ENCODE results near the gene KIF26B. TPM values are rescaled to one million over a fixed set of nuclear protein-coding genes. Genes with fewer than 3 reads are reported as not detected.

Gene KIF26B
- polyA plus RNA-seq, 2 of the 4 experiments (the other 2 are of a cell fraction): 0.01 to 0.04 TPM

DNA sequence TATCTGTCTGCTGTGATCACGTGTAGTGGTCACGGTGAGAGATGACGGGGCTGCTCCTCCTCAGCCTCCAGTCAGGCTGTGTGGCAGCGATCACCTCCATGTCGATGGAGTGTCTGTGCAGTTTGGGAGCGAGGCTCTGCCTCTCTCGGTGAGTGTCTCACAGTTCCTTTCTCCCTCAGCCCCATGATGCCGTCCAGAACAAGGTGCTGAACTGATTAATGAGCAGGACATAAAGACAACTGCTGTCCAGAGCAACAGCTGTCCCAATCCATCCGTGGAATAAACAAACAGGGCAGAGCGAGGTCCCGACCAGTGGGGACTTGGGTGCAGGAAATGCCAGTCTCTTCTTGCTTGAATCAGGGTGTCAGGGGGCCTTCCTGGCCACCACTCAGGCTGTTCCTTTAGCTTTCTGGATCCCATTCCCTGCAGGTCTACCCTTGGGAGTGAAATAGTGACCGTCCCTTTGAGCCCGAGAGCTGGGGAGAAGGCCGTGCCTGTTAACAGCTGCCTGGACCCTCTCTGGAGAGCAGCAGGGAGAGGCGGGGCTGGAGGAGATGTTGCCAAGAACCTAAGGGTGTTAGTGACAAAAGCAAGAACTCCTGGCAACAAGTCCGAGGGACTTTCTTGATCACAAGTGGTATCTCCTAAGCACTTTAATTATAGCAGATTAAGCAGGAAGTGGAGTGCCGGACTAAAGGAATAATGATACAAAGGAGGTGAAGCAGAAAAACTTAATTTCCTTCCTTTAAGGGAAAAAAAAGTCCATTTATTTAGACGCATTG lies 443.9 kb downstream of the KIF26B start:
- 60% methylated on average over 17 of the region's 18 CpGs for WGBS (ENCODE audit: missing lambda C conversion rate)
- no peaks in the 10 kb centered on the region for H3K9me3 ChIP-seq
- POLR2A ChIA-PET: no interaction called here
- ATAC-seq (no peak), FAIRE-seq (no peak), DNase-seq (ENCODE audit: low read depth in 1 of 2, low spot score in 1 of 2) (no peak)
- H3K27ac ChIP-seq: no peak overlapping the region
- CTCF ChIA-PET: interaction anchor here (0.6 to 0.8 kb wide), 2 partner anchors 13 to 158 kb away, joined by 3 read pairs; no protein-coding TSS in a partner anchor
- TF ChIP-seq JUN (IDR thresholded peaks at IDR 0.05): no peak
- TF ChIP-seq FOSL2 (IDR thresholded peaks at IDR 0.05): no peak
- TF ChIP-seq FOSL2 (CRISPR knock-in tag; IDR thresholded peaks at IDR 0.05): no peak
- TF ChIP-seq JUNB (IDR thresholded peaks at IDR 0.05): no peak
- TF ChIP-seq ZSCAN20 (CRISPR knock-in tag; IDR thresholded peaks at IDR 0.05): no peak
- TF ChIP-seq HOXB13 (CRISPR knock-in tag; IDR thresholded peaks at IDR 0.05; ENCODE audit: low read depth): no peak
- TF ChIP-seq HOXA7 (CRISPR knock-in tag; IDR thresholded peaks at IDR 0.05): no peak
- TF ChIP-seq EHF (CRISPR knock-in tag; IDR thresholded peaks at IDR 0.05): no peak
- TF ChIP-seq, protein P1, sequence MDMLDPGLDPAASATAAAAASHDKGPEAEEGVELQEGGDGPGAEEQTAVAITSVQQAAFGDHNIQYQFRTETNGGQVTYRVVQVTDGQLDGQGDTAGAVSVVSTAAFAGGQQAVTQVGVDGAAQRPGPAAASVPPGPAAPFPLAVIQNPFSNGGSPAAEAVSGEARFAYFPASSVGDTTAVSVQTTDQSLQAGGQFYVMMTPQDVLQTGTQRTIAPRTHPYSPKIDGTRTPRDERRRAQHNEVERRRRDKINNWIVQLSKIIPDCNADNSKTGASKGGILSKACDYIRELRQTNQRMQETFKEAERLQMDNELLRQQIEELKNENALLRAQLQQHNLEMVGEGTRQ (IDR thresholded peaks at IDR 0.05): no peak
- no peak for TF ChIP-seq EP300 (IDR thresholded peaks at IDR 0.05)
- TF ChIP-seq POLR2AphosphoS2 (conservative IDR thresholded peaks at IDR 0.05; ENCODE audit: low read length): no peak
- TF ChIP-seq MAZ (IDR thresholded peaks at IDR 0.05; ENCODE audit: borderline replicate concordance, low read depth, low read length): no peak
- TF ChIP-seq, protein P2, sequence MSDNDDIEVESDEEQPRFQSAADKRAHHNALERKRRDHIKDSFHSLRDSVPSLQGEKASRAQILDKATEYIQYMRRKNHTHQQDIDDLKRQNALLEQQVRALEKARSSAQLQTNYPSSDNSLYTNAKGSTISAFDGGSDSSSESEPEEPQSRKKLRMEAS (IDR thresholded peaks at IDR 0.05): no peak
- TF ChIP-seq POLR2A (IDR thresholded peaks at IDR 0.05; ENCODE audit: low read length): no peak
- no peak for TF ChIP-seq TFCP2L1 (CRISPR knock-in tag; IDR thresholded peaks at IDR 0.05)
- no peak overlapping the region for H3K4me3 ChIP-seq
- no peak overlapping the region for H3K4me2 ChIP-seq
- no peaks in the 10 kb centered on the region for H3K4me1 ChIP-seq

DNA sequence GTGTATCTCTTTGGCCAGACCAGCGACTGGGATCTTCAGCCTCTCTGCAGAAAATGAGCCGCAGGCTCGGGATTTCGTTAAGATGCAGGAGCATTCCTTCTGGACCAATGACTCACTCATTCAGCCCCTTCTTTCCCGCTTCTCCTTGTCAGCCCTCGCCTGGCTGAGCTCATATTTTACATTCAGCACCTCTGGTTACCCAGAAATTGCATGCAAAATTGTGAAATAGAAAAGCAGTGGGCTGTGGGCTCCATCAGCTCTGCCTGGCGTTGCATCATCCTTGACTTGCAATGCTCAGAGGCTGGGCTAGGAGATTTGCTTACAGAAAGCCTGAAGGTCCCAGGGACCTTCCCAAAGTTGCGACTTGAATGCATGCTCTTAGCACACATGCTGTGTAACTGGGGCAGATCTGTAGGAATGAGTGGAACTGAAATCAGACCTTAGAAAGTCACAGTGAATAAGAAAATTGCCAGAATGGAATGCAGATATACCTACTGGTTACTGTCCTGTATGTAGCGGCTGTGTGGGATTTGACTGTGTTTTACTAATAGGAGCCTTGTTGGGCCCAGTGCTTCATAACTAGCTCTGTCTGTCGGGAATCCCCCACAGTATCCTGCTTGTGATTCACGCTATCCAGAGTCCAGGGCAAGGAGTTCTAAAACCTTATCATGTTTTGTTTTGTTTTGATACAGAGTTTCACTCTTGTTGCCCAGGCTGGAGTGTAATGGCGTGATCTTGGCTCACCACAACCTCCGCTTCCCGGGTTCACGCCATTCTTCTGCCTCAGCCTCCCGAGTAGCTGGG lies 444.8 kb downstream of the KIF26B start:
- FAIRE-seq (no peak), DNase-seq (ENCODE audit: low read depth in 1 of 2, low spot score in 1 of 2) (no peak), ATAC-seq (no peak)
- 53% methylated on average over 16 of the region's 16 CpGs for WGBS (ENCODE audit: missing lambda C conversion rate)
- no peaks in the 10 kb centered on the region for H3K4me1 ChIP-seq
- TF ChIP-seq, protein P3, sequence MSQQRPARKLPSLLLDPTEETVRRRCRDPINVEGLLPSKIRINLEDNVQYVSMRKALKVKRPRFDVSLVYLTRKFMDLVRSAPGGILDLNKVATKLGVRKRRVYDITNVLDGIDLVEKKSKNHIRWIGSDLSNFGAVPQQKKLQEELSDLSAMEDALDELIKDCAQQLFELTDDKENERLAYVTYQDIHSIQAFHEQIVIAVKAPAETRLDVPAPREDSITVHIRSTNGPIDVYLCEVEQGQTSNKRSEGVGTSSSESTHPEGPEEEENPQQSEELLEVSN (IDR thresholded peaks at IDR 0.05; ENCODE audit: borderline replicate concordance, low read depth): no peak
- TF ChIP-seq NFE2L2 (conservative IDR thresholded peaks at IDR 0.05; ENCODE audit: low read length): no peak
- no peak overlapping the region for H3K4me3 ChIP-seq
- no peak overlapping the region for H3K27ac ChIP-seq
- no peaks in the 10 kb centered on the region for H3K9me3 ChIP-seq
- POLR2A ChIA-PET: no interaction called here
- CTCF ChIA-PET: interaction anchor here (0.8 kb wide), 1 partner anchor 14 kb away, joined by 3 read pairs; no protein-coding TSS in a partner anchor
- H3K4me2 ChIP-seq: no peak overlapping the region

DNA sequence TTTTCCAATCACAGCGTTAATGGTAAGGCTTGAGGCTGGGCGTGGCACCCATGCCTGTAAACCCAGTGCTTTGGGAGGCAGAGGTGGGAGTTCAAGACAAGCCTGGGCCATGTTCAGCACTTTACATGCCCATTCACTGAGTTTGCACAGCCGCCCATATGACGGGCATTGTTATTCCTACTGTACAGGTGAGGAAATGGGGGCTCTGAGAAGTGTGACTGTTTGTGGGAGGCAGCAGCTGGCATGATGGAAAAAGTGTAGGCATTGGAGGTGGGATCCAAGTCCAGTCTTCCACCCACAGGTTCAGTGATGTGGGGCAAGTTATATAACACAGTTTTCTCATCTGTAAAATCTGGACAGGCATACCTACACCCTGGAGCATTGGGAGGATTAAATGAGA lies 445.9 kb downstream of the KIF26B start:
- DNase-seq (ENCODE audit: low read depth in 1 of 2, low spot score in 1 of 2) (no peak), ATAC-seq (no peak), FAIRE-seq (no peak)
- ChIA-PET POLR2A (no interaction called here), CTCF (no interaction called here)
- WGBS (ENCODE audit: missing lambda C conversion rate): 65% methylated on average over 4 of the region's 4 CpGs
- Histone ChIP-seq H3K4me3 (no peak overlapping the region), H3K4me1 (no peaks in the 10 kb centered on the region), H3K4me2 (no peak overlapping the region), H3K9me3 (no peaks in the 10 kb centered on the region), H3K27ac (no peak overlapping the region)
- no peak for TF ChIP-seq RNF2 (IDR thresholded peaks at IDR 0.05; ENCODE audit: borderline replicate concordance, low read depth)
- TF ChIP-seq CBX2 (IDR thresholded peaks at IDR 0.05; ENCODE audit: borderline replicate concordance, low read depth): no peak
- no peak for TF ChIP-seq CHD4 (IDR thresholded peaks at IDR 0.05; ENCODE audit: borderline replicate concordance)
- TF ChIP-seq FOSL2 (IDR thresholded peaks at IDR 0.05): no peak
- TF ChIP-seq FOSL2 (CRISPR knock-in tag; IDR thresholded peaks at IDR 0.05): no peak
- no peak for TF ChIP-seq NR3C1 (IDR thresholded peaks at IDR 0.05)
- no peak for TF ChIP-seq ZNF302 (CRISPR knock-in tag; IDR thresholded peaks at IDR 0.05)
- no peak for TF ChIP-seq SMC3 (IDR thresholded peaks at IDR 0.05)
- TF ChIP-seq JUN (IDR thresholded peaks at IDR 0.05): no peak
- TF ChIP-seq, protein P4, sequence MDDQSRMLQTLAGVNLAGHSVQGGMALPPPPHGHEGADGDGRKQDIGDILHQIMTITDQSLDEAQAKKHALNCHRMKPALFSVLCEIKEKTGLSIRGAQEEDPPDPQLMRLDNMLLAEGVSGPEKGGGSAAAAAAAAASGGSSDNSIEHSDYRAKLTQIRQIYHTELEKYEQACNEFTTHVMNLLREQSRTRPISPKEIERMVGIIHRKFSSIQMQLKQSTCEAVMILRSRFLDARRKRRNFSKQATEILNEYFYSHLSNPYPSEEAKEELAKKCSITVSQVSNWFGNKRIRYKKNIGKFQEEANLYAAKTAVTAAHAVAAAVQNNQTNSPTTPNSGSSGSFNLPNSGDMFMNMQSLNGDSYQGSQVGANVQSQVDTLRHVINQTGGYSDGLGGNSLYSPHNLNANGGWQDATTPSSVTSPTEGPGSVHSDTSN (IDR thresholded peaks at IDR 0.05): no peak
- TF ChIP-seq TP53 (CRISPR knock-in tag; IDR thresholded peaks at IDR 0.05): no peak
- no peak for TF ChIP-seq MAZ (IDR thresholded peaks at IDR 0.05; ENCODE audit: borderline replicate concordance, low read depth, low read length)
- no peak for TF ChIP-seq NFE2L2 (conservative IDR thresholded peaks at IDR 0.05; ENCODE audit: low read length)
- no peak for TF ChIP-seq RFX5 (IDR thresholded peaks at IDR 0.05)
- TF ChIP-seq RAD21 (conservative IDR thresholded peaks at IDR 0.05 in 1 of 2, IDR thresholded peaks at IDR 0.05 in 1 of 2): no peak

Data from A549 (cell line).